SHP77 treated with DMSO at 0.1 percent for 48 hours (cell line): ENCODE measurements around the gene CNTN1.

Experiments
- DNase-seq: peaks from one replicate; lab custom pipeline; 2025; lab: John Stamatoyannopoulos, UW

The CNTN1 gene

GRCh38 chr12:41120211-41120610 lies 428.0 kb downstream of the CNTN1 start:
- no peak for DNase-seq

DNA sequence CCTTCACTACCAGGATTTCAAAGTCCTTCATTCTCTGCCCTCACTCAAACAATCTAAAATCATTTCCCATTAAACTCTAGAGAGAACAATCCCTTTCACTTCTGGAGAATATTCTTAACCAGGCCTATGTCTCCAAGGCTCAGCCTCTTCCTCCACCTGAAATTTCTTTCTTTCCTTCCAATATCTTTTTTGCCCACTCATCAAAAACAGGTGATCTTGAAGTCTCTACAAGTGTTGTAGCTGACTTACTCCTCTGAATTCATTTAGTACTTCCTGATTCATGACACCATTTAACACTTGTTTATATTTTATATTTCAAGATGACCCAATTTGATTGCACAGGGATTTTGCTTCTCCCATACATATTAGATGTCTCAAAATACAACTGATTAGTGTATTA lies 429.1 kb downstream of the CNTN1 start:
- no peak for DNase-seq
